HuH-7 (cell line): ENCODE measurements around the gene SPRYD3.

Experiments used
- DNase-seq: peaks from one replicate; pipeline ENCODE4 v3.0.0; 2011; ENCODE audit warnings: low spot score

Gene SPRYD3

GRCh38 chr12:53077030-53077429, 2.2 kb downstream of the SPRYD3 start:
- DNase-seq = no peak

- DNase-seq = no peak
These were observed 2.7 kb downstream of the SPRYD3 start for GRCh38 chr12:53076461-53076860.

GRCh38 chr12:53074999-53075370, 4.2 kb downstream of the SPRYD3 start:
- no peak for DNase-seq

GRCh38 chr12:53074283-53074998, 4.7 kb downstream of the SPRYD3 start:
- DNase-seq = no peak

GRCh38 chr12:53073881-53074280, 5.3 kb downstream of the SPRYD3 start:
- DNase-seq = no peak

GRCh38 chr12:53071591-53072551, 7.3 kb downstream of the SPRYD3 start:
- DNase-seq = no peak

- no peak for DNase-seq
These were observed 8.2 kb downstream of the SPRYD3 start for GRCh38 chr12:53070877-53071492.

GRCh38 chr12:53069621-53070410, 9.4 kb downstream of the SPRYD3 start:
- DNase-seq = no peak

- no peak for DNase-seq
These were observed 10.2 kb downstream of the SPRYD3 start for GRCh38 chr12:53068811-53069585.

GRCh38 chr12:53067993-53068770, 11.0 kb downstream of the SPRYD3 start:
- DNase-seq = no peak

- no peak for DNase-seq
These were observed 11.9 kb downstream of the SPRYD3 start for GRCh38 chr12:53067074-53067992.

GRCh38 chr12:53065975-53066931, 12.9 kb downstream of the SPRYD3 start:
- peak; percentile 98 for DNase-seq

- no peak for DNase-seq
These were observed 13.7 kb downstream of the SPRYD3 start for GRCh38 chr12:53065470-53065869.

GRCh38 chr12:53064613-53065436, 14.4 kb downstream of the SPRYD3 start:
- DNase-seq = no peak

GRCh38 chr12:53063708-53064612, 15.2 kb downstream of the SPRYD3 start:
- DNase-seq = no peak
